ENCODE results near the gene METAP1. TPM values are rescaled to one million over a fixed set of nuclear protein-coding genes. Genes with fewer than 3 reads are reported as not detected.

The METAP1 gene
- total RNA-seq, 1 experiment from 2014 or later = 112 TPM

DNA sequence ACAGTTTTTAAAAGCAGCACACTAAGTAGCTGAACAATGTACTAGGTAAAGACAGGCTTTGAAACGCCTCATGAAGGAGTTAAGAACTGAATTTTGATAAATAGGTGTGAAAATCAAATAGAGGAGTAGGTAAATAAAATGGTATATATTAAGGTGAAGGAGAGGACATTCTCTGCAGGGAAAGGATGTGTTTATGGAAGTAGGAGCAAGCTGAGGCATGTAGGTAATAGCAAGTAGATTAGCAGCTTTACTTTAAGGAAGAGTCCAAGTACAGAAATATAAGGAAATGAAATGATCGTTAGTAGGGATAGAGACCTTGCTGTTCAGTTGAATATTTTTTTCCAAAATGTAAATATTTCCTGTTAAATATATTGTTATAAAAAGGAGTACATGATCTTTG is 12.5 kb downstream of the METAP1 start (continued):
- TF ChIP-seq, protein P1, sequence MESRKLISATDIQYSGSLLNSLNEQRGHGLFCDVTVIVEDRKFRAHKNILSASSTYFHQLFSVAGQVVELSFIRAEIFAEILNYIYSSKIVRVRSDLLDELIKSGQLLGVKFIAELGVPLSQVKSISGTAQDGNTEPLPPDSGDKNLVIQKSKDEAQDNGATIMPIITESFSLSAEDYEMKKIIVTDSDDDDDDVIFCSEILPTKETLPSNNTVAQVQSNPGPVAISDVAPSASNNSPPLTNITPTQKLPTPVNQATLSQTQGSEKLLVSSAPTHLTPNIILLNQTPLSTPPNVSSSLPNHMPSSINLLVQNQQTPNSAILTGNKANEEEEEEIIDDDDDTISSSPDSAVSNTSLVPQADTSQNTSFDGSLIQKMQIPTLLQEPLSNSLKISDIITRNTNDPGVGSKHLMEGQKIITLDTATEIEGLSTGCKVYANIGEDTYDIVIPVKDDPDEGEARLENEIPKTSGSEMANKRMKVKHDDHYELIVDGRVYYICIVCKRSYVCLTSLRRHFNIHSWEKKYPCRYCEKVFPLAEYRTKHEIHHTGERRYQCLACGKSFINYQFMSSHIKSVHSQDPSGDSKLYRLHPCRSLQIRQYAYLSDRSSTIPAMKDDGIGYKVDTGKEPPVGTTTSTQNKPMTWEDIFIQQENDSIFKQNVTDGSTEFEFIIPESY (IDR thresholded peaks at IDR 0.05; ENCODE audit: extremely low read depth, insufficient replicate concordance, low read length) = no peak
- TF ChIP-seq, protein P2, sequence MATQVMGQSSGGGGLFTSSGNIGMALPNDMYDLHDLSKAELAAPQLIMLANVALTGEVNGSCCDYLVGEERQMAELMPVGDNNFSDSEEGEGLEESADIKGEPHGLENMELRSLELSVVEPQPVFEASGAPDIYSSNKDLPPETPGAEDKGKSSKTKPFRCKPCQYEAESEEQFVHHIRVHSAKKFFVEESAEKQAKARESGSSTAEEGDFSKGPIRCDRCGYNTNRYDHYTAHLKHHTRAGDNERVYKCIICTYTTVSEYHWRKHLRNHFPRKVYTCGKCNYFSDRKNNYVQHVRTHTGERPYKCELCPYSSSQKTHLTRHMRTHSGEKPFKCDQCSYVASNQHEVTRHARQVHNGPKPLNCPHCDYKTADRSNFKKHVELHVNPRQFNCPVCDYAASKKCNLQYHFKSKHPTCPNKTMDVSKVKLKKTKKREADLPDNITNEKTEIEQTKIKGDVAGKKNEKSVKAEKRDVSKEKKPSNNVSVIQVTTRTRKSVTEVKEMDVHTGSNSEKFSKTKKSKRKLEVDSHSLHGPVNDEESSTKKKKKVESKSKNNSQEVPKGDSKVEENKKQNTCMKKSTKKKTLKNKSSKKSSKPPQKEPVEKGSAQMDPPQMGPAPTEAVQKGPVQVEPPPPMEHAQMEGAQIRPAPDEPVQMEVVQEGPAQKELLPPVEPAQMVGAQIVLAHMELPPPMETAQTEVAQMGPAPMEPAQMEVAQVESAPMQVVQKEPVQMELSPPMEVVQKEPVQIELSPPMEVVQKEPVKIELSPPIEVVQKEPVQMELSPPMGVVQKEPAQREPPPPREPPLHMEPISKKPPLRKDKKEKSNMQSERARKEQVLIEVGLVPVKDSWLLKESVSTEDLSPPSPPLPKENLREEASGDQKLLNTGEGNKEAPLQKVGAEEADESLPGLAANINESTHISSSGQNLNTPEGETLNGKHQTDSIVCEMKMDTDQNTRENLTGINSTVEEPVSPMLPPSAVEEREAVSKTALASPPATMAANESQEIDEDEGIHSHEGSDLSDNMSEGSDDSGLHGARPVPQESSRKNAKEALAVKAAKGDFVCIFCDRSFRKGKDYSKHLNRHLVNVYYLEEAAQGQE (IDR thresholded peaks at IDR 0.05; ENCODE audit: low read depth) = no peak

- RAD21 ChIA-PET (ENCODE audit: low non-redundant PET in 1 of 2, low total read pairs in 2 of 2, uncharacterized antibody in 2 of 2, unreplicated experiment in 2 of 2) = no interaction called here
- Histone ChIP-seq H3K27ac (ENCODE audit: low read depth, low read length) (no peak overlapping the region), H2AFZ (ENCODE audit: low read depth, low read length, poor library complexity, severe bottlenecking) (no peak overlapping the region), H3K36me3 (ENCODE audit: control insufficient read depth in 1 of 2, insufficient read depth in 2 of 2, low read length in 2 of 2) (no peaks in the 10 kb centered on the region), H3K79me2 (ENCODE audit: insufficient read depth, low read length) (peaks cover 100% of the 10 kb centered on the region), H3K9me3 (ENCODE audit: control insufficient read depth in 1 of 2, insufficient read depth in 1 of 2, low read depth in 1 of 2, low read length in 2 of 2) (no peaks in the 10 kb centered on the region), H3K9ac (ENCODE audit: low read length) (no peak overlapping the region), H3K27me3 (ENCODE audit: insufficient read depth, low read length) (no peaks in the 10 kb centered on the region), H4K20me1 (ENCODE audit: insufficient read depth) (peaks cover 24% of the 10 kb centered on the region; the same call in 1 of the 2 replicates), H3K4me2 (ENCODE audit: low read length) (no peak overlapping the region), H3K4me1 (ENCODE audit: control insufficient read depth in 1 of 2, insufficient read depth in 2 of 2, low read length in 2 of 2) (no peaks in the 10 kb centered on the region), H3K4me3 (replicated peaks in 1 of 2; ENCODE audit: low read depth in 1 of 2, low read length in 2 of 2) (no peak overlapping the region), H3K9me2 (ENCODE audit: insufficient read depth) (no peaks in the 10 kb centered on the region)
- BruUV-seq (replicated peaks) = no TSS peak
- intact Hi-C loops (cut with micrococcal nuclease) = no loop called here
- ATAC-seq = no peak
- DNase-seq (ENCODE audit: low read depth, low spot score) = no peak
- POLR2A ChIA-PET = no interaction called here
- TF ChIP-seq, protein P2 (IDR thresholded peaks at IDR 0.05; ENCODE audit: low read depth) = no peak
- TF ChIP-seq, protein P1 (IDR thresholded peaks at IDR 0.05; ENCODE audit: extremely low read depth, insufficient replicate concordance, low read length) = no peak
- TF ChIP-seq SIN3A (IDR thresholded peaks at IDR 0.05; ENCODE audit: low read depth) (no peak), TCF7L2 (IDR thresholded peaks at IDR 0.05; ENCODE audit: borderline replicate concordance, extremely low read depth, insufficient read depth, insufficient read length) (no peak)
- CTCF ChIA-PET = no interaction called here
These were observed 16.4 kb downstream of the METAP1 start for GRCh38 chr4:99011910-99012309.
